Renal cortical epithelial cell (primary cell): ENCODE data around the gene PEX13. TPM values are rescaled to one million over a fixed set of nuclear protein-coding genes. Genes with fewer than 3 reads are reported as not detected.
"Not testable (repeated sequence)": the region's sequence is repeated elsewhere in the genome, so short reads cannot be mapped to it uniquely, and the experiment has no call there.

Source experiments
- DNase-seq: peaks from one replicate; pipeline ENCODE4 v3.0.0-alpha.2; 2011; ENCODE audit warnings: low read depth
- total RNA-seq: library from RNA; depleted of rRNA; stranded (reverse); fragments of >200 nt; gene quantifications from 2 replicates; pipeline ENCODE4 v1.2.3, GENCODE V29; 2014

PEX13 gene
- total RNA-seq, 1 donor from 2014 or later, result 42.5 TPM

DNA sequence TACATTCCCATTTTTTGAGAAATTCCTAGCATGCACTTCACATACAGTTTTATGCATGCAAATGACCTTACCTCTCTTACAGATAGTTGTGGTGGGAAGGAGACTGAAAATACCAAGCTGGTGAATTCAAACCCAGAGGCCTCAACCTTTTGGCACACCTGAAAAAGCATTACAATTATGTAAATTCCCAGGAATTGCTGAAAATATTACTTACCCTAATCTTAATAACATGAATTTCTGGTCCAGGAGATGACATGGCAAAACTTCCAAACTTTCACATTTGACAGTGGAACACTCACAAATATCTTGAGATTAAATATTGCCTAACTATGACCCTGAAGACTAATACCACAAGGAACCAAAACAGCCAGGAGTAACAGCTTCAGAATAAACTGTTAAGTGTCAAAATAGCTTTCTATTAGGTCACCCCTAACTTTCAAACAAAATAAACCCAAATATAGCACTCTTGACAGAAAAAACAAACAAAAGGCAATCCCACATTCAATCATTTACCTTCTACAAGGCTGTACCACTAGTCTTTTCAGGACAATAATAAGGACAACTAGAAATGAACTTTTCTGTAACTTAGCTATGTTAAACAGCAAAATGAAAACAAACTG is 10.9 kb upstream of the PEX13 start:
- peak; percentile 70 for DNase-seq

DNA sequence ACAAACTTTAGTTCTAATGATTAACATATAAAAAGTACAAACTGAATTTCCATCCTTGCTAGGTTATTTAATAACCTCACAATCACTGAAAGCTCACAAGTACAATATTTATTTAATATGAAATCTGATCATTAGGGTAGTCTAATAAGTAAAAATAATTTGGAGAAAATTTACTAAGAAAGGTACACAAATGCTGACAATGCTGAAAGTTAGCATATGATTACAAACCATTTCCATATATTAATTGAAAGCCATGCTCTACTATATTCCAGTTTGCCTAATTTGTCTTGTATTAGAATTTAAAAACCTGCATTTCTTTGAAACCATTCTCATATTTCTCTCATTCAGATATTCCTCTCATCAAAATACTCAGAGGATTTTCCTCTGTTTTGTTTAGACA is 8.2 kb upstream of the PEX13 start:
- DNase-seq, result no peak

GRCh38 chr2:61011678-61012077 is 5.8 kb upstream of the PEX13 start:
- DNase-seq, result peak; percentile 37

- peak; percentile 68 for DNase-seq
Measured at GRCh38 chr2:61012303-61012702, 5.2 kb upstream of the PEX13 start.

DNA sequence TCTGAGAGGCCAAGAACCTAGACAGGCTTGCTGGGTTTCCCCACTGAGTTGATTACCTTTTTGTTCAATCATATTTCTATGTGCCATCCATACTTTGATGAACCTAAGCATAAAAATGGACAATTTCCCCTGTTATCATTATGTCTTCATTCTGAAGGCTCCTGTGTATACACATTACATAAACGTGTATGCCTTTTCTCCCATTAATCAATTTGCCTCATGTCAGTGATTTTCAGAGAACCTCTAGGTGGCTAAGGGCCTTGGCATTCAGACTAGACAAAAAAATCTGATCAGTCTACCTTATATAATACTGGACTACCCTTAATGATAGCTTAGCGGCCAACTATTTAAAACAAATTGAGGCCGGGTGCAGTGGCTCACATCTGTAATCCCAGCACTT is 4.1 kb upstream of the PEX13 start:
- DNase-seq, result no peak

DNA sequence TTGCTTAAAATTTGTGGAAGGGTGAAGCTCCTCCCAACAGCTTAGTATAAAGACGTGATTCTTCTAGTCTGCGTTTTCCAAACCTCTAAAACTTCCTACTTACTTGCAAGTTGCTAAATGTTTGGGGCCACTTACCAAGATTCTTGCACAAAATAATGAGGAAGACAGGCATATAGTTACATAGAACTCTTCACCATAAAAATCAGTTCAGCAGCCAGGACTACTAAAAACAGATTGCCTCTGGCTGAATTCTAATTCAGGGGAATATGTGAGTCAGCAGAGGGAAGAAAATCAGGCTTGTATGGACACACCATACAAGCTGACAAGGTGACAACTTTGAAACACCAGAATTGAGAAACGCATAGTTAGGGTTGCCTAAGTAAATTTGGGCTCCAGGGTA is 2.8 kb upstream of the PEX13 start:
- DNase-seq, result peak; percentile 51

GRCh38 chr2:61015976-61016375 is 1.5 kb upstream of the PEX13 start:
- peak; percentile 32 for DNase-seq

DNA sequence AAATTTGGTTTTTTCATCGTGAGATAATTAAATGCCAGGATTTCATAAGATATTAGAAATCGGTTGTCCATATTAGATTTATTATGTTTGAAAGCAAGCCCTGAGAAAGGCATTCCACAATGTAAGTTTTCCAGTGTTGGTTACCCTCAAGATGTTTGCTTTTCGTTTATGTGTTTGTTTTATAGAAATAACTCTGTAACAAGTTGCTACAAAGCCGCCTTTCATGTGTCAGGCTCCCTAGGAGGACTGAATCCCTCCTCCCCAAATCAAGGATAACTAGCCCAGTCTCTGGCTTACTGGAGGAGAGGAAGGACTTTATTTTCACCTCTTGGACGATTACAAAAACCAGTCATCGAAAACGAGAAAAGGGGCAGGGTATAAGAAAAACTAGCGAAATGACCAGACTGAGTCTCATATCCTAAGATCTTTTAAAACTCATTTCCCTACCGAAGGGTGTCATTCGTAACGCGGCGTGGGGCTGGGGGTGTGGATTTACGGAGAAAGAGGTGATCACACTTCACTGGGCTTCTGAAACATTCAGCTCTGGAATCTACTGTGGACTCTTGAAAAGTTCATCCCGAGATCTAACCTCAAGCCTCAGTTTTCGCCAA is 1.0 kb upstream of the PEX13 start:
- peak; percentile 25 for DNase-seq

GRCh38 chr2:61017003-61017555 is 441 bp upstream of the PEX13 start:
- DNase-seq, result peak; percentile 67

DNA sequence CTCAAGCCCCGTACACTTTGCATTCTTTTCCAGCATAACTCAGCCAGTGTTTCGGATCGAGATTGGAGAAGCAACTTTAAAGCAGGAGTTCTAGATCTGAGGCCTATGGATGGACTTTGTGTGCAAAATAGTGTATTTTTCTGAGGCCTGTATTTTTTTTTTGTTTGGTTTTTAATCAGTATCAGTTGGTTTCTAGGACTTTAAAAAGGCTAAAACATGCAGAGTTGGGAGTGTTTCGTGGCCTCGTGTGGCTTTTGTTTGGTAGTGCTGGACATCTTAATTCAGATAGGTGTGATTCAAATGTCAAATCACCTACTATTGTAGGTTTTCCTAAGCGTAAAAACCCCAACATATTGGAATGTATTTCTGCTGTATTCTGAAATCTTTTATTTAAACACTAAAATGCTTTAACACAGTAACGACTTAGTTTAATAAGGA is 817 bp downstream of the PEX13 start:
- no peak for DNase-seq

- no peak for DNase-seq
Measured at GRCh38 chr2:61018798-61019197, 1.3 kb downstream of the PEX13 start.

GRCh38 chr2:61021228-61021660 is 3.7 kb downstream of the PEX13 start:
- DNase-seq, result no peak

- no peak for DNase-seq
Measured at GRCh38 chr2:61023670-61024069, 6.2 kb downstream of the PEX13 start.

- DNase-seq, result no peak
Measured at GRCh38 chr2:61029533-61029932, 12.0 kb downstream of the PEX13 start.

DNA sequence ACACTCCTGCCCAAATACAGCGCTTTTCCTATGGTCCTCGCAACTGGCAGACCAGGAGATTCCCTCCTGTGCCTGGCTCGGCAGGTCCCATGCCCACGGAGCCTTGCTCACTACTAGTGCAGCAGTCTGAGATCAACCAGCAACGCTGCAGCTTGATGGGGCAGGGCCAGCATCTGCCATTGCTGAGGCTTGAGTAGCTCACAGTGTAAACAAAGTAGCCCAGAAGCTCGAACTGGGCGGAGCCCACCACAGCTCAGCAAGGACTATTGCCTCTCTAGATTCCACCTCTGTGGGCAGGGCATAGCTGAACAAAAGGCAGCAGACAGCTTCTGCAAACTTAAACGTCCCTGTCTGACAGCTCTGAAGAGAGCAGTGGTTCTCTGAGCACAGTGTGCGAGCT is 17.1 kb downstream of the PEX13 start:
- DNase-seq, result not testable (repeated sequence)

GRCh38 chr2:61036643-61037042 is 19.1 kb downstream of the PEX13 start:
- not testable (repeated sequence) for DNase-seq

- no peak for DNase-seq
Measured at GRCh38 chr2:61042807-61043206, 25.3 kb downstream of the PEX13 start.

- no peak for DNase-seq
Measured at GRCh38 chr2:61044636-61045035, 27.1 kb downstream of the PEX13 start.

GRCh38 chr2:61045226-61045625 is 27.7 kb downstream of the PEX13 start:
- no peak for DNase-seq

- no peak for DNase-seq
Measured at GRCh38 chr2:61045999-61046398, 28.5 kb downstream of the PEX13 start.

DNA sequence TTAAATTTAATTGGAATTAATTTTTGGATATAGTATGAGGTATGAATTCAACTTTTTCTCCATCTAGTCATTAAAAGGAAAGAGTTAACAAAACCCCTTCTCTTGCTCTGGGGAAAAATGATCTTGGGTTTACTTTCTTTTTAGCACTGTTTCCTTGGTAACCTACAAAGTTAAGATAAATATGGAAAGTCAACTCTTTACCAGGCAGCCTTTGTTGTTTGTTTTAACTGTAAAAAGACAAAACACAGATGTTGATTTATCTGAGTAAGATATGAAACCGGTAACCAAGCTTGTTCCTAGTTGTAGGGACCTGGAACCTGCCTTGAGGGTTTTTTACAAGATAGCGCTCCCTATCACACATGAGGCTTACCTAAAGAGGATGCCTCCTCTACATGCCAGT is 38.0 kb downstream of the PEX13 start:
- DNase-seq, result no peak

DNA sequence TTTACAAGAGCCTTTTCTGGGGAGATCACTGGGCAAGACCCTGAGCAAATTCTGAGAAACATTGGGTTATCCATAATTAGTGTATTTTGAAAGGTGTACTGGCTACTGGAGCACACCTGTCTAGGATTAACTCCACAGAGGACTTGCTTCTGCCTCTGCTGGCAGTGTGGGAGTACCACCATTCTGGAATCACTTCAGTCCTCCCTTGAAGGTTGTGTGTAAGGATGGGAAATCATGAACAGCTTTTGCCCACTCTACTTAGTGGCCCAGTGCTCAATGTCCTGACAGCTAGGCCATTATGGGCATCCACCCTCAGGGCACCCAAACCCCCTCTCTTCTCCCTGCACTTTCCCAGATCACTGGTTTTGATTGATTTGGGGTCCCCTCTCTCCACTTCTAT is 40.0 kb downstream of the PEX13 start:
- no peak for DNase-seq

DNA sequence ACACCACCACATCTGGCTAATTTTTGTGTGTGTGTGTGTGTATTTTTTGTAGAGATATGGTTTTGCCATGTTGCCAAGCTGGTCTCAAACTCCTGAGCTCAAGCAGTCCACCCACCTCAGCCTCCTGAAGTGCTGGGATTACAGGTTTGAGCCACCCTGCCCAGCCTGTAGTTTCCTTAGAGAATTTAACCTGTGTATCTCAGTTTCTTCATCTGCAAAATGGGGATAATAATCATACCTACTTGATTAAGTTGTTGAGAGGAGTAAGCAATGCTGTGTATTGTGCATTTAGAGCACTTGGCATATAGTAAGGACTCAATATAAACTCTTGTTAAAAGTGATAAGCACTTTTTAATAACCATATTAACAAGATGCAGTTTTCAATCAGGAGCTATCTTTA is 41.9 kb downstream of the PEX13 start:
- no peak for DNase-seq
